ENCODE measurements around the gene AKAP7.

- TF ChIP-seq, protein P1, sequence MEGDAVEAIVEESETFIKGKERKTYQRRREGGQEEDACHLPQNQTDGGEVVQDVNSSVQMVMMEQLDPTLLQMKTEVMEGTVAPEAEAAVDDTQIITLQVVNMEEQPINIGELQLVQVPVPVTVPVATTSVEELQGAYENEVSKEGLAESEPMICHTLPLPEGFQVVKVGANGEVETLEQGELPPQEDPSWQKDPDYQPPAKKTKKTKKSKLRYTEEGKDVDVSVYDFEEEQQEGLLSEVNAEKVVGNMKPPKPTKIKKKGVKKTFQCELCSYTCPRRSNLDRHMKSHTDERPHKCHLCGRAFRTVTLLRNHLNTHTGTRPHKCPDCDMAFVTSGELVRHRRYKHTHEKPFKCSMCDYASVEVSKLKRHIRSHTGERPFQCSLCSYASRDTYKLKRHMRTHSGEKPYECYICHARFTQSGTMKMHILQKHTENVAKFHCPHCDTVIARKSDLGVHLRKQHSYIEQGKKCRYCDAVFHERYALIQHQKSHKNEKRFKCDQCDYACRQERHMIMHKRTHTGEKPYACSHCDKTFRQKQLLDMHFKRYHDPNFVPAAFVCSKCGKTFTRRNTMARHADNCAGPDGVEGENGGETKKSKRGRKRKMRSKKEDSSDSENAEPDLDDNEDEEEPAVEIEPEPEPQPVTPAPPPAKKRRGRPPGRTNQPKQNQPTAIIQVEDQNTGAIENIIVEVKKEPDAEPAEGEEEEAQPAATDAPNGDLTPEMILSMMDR (IDR thresholded peaks at IDR 0.05; ENCODE audit: insufficient read depth, low read depth, low read length), result no peak
- no peak for TF ChIP-seq EZH2 (IDR thresholded peaks at IDR 0.05; ENCODE audit: insufficient read depth, low read length)
These were observed 24.3 kb downstream of the AKAP7 start for GRCh38 chr6:131159578-131159977.
